Measurements from ENCODE around the gene EIF4G3. TPM values are rescaled to one million over a fixed set of nuclear protein-coding genes. Genes with fewer than 3 reads are reported as not detected.

Gene EIF4G3
- total RNA-seq, 1 experiment from 2014 or later, result 42.0 TPM

- DNase-seq (ENCODE audit: extremely low read depth, low read depth), result no peak
Observed at GRCh38 chr1:21003281-21004045, 173.2 kb downstream of the EIF4G3 start.

GRCh38 chr1:21001042-21001441, 175.7 kb downstream of the EIF4G3 start:
- DNase-seq (ENCODE audit: extremely low read depth, low read depth), result no peak

DNA sequence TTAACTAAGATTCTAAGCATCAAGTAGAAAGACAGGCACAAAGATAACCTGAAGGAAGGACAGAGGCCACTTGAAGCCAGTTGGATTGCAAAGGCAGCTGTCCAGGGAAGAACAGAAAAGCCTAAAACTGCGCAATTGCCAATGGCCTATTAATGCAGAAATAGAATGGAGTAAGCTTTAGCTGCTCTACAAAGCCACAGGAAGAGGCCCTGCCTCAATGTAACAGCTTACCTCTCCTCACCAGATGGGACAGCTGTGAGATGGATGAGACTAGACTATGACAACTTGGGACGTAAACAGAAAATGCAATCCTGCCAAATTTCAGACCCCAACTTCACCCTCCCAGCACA, 176.5 kb downstream of the EIF4G3 start:
- no peak for DNase-seq (ENCODE audit: extremely low read depth, low read depth)

DNA sequence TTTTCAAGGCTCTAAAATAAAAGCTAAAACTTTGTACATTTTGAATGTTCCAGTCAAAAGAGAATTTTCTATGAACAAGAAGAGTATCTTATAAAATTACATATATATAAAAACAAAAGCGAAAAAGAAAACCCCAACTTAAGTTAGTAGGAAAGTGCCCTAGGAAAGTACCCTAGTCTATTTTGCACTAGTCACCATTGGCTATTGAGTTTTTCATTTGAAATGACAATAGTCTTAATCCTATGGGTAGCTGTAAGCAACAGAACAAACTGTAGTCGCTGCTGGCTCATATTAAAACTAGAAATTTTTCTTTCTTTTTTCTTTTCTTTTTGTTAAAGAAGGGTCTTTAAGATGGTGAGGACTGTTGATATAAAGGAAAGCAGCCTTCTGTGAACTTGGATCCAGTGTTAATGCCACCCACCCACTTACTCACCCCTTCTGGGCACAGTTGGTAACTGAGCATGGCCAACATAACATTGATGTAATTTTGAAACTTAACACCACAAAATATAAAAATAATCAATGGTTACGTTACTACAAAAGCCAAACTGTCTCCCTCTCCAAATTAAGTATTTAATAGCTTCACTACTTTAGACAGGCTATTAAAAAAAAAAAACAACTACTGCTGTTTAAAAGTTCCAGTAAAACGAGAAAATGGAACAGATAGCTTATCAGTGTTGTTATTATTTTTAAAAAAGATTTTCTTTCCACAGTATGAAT, 177.0 kb downstream of the EIF4G3 start:
- no peak for DNase-seq (ENCODE audit: extremely low read depth, low read depth)

GRCh38 chr1:20998826-20999225, 177.9 kb downstream of the EIF4G3 start:
- DNase-seq (ENCODE audit: extremely low read depth, low read depth), result no peak

- DNase-seq (ENCODE audit: extremely low read depth, low read depth), result no peak
Observed at GRCh38 chr1:20997602-20998224, 179.0 kb downstream of the EIF4G3 start.

- no peak for DNase-seq (ENCODE audit: extremely low read depth, low read depth)
Observed at GRCh38 chr1:20996554-20996953, 180.1 kb downstream of the EIF4G3 start.

DNA sequence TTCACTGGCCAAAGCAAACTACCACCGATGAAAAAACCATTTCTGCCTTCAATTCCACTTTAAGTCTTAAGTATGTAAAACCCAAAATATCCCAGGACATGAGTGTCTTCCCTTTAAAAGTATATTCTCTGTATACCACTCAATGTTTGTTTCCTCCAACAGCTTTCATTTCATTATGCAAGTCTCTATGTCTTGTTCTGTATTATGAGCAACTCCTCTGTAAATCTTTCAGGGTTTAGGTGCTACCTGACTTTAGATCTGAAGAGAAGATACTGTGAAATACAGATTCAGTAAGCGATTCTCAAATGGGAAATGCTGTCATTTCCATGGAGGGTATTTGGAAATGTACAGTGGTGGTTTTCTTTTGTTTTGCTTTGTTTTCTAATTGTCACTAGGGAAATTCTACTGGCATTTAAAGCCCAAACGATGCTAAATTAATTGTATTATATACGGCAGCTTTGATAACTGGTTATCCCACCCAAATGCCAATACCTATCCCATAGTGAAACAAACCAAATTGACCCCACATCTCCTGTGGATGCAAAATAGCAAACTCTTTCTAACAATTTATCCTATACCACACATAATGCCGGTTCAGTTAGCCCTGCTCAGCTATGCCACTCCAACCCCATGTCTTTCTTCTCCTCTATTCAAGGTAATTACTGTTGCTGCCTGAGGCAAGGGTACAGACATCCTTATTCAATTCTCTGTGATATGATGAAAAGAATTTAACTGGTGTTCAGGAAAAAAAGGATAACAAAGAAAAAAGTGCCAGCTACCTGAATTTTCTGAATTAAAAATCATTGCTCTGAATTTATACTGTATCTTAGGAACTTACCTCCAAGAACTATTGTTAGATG, 182.8 kb downstream of the EIF4G3 start:
- no peak for DNase-seq (ENCODE audit: extremely low read depth, low read depth)

DNA sequence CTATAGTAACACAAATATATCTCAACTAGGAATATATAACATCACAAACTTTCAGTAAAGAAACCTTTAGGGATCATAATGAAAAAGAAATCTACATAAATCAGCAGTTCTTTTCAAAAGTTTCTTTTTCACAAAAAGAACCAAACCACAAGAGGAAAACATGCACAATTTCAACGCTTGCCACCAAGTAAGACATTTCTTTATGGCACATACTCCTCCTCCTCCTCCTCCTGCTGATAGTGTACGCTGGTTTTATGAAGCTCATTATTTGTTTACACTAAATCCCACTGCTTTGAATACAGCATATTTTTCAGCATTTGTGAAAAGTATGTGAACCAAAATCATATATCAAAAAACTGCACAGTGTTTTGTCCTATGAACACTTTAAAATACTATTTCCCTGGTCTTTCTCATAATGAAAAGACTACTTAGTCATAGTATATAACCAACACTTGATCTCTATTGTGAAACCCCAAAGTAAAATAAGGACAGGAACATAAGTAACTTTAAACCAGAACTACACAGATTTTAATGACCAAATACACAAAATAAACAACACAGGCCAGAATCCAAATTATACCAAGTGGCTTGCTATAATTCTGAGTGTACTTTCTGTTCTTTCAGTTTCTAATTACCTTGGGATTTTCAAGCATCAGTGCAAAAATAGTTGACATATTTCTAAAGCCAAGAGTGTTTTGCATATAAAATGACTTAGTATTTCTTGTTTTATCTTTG, 184.2 kb downstream of the EIF4G3 start:
- no peak for DNase-seq (ENCODE audit: extremely low read depth, low read depth)

- DNase-seq (ENCODE audit: extremely low read depth, low read depth), result no peak
Observed at GRCh38 chr1:20988943-20989342, 187.8 kb downstream of the EIF4G3 start.

GRCh38 chr1:20987831-20988825, 188.6 kb downstream of the EIF4G3 start:
- no peak for DNase-seq (ENCODE audit: extremely low read depth, low read depth)

GRCh38 chr1:20983297-20983889, 193.3 kb downstream of the EIF4G3 start:
- DNase-seq (ENCODE audit: extremely low read depth, low read depth), result no peak

DNA sequence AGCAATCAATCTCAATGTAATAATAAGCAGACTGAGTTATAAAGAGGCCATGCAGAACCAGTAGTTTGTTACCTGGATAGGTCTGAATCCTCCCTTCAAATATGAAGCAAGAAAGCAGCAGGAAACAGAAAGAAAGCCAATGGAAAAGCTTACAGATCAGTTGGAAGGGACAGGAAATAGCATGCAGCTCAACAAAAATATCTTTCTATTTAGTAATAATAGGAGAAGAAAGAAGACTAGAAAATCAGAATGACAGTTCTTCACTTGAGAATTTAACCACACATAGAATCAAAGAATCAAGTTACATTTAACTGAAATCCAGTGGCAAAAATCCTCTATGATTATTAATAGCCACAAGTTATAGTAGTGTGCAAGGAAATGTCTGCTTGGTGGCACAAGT, 194.4 kb downstream of the EIF4G3 start:
- DNase-seq (ENCODE audit: extremely low read depth, low read depth), result no peak

GRCh38 chr1:20981915-20982314, 194.8 kb downstream of the EIF4G3 start:
- peak; percentile 9 for DNase-seq (ENCODE audit: extremely low read depth, low read depth)

- no peak for DNase-seq (ENCODE audit: extremely low read depth, low read depth)
Observed at GRCh38 chr1:20980051-20980450, 196.6 kb downstream of the EIF4G3 start.

GRCh38 chr1:20978413-20978812, 198.3 kb downstream of the EIF4G3 start:
- DNase-seq (ENCODE audit: extremely low read depth, low read depth), result no peak

- DNase-seq (ENCODE audit: extremely low read depth, low read depth), result no peak
Observed at GRCh38 chr1:20975668-20976067, 201.0 kb downstream of the EIF4G3 start.

- no peak for DNase-seq (ENCODE audit: extremely low read depth, low read depth)
Observed at GRCh38 chr1:20974951-20975350, 201.7 kb downstream of the EIF4G3 start.

GRCh38 chr1:20974069-20974468, 202.6 kb downstream of the EIF4G3 start:
- no peak for DNase-seq (ENCODE audit: extremely low read depth, low read depth)

Data from NCI-H460 (cell line).